ENCODE measurements around the gene MON1A.
"Not testable (repeated sequence)": the region's sequence is repeated elsewhere in the genome, so short reads cannot be mapped to it uniquely, and the experiment has no call there.

The MON1A gene

DNA sequence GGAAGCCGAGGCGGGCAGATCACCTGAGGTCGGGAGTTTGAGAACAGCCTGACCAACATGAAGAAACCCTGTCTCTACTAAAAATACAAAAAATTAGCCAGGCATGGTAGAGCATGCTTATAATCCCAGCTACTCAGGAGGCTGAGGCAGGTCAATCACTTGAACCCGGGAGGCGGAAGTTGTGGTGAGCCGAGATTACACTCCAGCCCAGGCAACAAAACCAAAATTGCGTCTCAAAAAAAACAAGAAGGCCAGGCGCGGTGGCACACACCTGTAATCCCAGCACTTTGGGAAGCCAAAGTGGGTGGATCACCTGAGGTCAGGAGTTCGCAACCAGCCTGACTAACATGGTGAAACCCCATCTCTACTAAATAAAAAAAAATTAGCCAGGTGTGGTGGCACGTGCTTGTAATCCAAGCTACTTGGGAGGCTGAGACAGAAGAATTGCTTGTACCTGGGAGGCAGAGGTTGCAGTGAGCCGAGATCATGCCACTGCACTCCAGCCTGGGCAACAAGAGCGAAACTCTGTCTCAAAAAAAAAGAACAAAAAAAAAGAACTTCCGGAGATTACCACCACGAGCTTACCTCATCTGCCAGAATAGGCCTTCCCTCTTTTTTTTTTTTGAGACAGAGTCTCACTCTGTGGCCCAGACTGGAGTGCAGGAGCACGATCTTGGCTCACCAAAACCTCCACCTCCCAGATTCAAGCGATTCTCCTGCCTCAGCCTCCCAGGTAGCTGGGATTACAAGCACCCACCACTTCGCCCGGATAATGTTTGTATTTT is 11.6 kb downstream of the MON1A start:
- not testable (repeated sequence) for DNase-seq (ENCODE audit: low read depth)

DNA sequence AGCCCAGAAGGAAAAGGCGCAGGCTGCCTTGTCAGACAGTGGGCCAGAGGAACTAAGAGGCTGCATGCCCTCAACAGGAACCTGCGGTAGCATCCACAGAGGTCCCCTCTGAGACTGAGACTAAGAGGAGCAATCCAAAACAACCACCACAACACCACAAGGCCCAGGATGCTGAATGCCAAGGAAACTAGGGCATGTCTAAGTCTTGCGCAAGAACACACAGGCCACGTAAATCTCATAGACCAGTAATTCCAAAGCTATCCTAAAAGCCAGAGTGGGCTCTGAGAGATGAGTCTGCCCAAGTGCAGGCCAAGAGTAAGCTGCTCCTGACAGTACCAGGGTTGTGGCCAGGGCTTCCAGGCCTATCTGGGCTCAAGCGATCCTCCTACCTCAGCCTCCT is 12.9 kb downstream of the MON1A start:
- DNase-seq (ENCODE audit: low read depth) = peak; percentile 51

DNA sequence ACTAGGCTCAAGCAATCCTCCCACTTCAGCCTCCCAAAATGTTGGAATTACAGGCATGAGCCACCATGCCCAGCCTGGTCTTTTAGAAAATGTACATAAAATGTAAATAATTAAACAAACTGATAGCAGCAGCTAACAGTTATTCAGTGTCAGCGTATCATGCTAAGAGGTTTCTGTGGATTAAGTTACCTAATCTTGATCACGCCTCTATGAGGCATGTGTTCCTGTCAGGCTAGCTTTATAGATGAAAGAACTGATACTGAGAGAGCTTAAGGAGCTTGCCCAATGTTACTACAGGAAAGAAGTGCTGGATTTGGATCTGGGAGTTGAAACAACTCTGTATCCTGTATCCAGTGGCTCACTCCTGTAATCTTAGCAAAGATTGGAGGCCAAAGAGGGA is 14.7 kb downstream of the MON1A start:
- no peak for DNase-seq (ENCODE audit: low read depth)

DNA sequence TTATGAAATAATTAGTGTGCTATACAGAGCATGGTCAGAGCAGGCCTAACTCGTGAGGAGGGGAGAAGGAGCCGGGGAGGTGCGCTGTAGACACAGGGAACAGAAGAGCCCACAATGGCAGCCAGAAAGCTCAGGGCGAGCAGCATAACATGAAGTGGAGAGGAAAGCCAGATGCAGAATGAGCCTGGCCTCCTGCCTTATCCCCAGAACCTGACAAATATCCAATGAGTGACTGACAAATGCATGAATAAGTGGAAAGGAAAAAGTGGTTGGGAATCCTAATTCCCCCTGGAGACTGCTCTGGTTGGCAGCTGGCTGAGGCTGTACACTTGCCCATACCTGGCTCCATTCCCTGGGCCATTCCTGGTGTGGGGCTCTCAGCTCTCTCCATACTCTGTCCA is 16.7 kb downstream of the MON1A start:
- no peak for DNase-seq (ENCODE audit: low read depth)

DNA sequence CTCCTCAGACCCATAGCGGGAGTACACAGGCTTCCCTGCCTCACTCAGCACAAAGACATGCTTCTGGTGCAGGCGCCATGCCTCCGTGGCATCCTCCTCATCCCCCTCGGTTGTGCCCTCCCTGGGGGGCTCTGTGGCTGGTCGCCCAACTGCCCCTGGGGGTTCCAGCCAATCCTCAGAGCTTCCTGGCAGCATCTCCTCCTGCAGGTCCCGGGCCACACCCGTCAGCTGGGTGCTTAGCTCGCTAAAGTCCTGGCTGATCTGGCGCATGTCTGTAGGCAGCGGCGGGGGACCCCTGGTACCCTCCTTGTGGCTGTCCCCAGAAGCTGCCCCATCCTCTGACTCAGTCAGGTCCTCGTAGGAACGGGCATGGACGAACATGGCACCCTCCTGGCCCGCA is 18.0 kb downstream of the MON1A start:
- DNase-seq (ENCODE audit: low read depth) = no peak

DNA sequence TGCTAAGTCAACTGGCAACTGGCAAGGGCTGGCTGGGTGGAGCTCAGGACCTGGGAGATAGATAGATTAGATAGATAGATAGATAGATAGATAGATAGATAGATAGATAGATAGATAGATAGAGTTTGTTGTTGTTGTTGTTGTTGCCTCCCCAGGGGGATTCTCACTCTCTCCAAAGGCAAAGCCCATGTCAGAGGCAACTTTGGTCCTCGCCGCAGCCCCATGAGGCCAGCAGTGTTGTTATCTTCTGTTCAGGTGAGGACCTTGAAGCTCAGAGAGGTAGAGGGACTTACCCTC is 18.5 kb downstream of the MON1A start:
- no peak for DNase-seq (ENCODE audit: low read depth)

DNA sequence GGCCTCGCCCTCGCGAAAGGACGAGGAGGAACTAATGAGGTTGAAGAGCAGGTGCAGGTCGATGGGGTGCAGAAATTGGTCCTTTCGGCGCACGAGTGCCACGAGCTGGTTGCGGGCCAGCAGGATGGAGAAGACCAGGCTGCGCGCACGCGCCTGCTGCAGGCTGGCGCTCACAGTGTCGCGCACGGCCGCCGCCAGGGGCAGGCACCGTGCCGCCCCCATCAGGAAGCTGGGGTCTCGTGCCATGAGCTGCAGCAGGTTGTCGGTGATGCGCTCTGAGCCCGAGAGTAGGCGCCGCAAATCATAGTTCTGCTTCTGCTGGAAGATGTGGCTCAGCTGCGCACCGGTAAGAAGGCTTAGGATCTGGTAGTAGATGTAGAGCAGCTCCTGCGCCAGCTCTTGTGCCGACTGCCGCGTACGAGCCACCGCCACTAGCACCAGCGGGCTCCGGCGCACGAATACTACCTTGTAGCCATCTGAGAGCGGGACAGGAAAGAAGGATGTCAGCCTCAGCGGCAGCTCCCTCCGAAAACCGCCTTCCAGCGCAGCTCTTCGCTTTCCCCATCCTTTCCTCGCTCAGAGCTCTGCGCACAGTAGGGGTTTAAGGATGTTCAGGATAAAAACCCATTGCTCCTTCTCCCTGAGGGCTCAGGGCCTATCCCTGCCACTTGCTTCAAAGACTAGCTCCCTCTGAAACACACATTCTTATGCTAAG is 19.0 kb downstream of the MON1A start:
- no peak for DNase-seq (ENCODE audit: low read depth)

DNA sequence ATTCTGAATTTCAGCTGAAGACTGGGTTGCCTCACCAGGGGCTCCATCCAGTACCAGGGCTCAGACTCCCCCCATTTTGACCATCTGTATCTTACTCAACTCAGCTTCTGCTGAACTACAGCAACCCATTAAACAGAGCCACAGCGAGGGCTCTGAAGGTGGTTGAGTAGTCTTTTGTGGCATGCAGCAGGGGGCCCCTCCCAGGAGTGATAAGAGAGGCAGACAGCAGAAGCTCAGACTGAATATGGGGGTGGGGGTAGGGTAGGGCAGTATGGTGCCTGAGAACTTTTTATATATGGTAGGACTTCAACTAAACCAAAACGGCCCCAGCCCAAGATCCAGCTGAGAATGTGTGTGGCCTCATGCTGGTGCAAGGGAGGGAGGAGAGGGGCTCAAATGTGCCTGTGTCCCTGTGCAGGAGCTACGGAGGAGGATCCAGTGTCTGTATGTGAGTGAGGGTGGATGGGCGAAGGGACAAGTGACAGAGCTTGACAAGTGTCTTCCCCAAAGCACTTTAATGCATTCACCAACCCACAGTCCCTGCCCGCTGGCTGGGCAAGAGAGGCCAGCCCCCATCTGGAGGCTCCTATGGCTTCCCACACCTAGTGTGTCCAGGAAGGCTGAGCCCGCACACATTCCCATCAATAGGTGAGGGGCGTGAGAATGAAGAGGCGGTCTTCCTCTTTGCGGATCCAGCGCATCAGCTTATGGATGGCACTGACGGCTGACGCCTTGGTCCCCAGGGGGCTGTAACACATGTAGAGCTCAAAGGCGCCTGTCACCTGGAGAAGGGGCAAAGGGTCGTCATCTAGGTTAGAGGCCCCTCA is 21.0 kb downstream of the MON1A start:
- DNase-seq (ENCODE audit: low read depth) = no peak

DNA sequence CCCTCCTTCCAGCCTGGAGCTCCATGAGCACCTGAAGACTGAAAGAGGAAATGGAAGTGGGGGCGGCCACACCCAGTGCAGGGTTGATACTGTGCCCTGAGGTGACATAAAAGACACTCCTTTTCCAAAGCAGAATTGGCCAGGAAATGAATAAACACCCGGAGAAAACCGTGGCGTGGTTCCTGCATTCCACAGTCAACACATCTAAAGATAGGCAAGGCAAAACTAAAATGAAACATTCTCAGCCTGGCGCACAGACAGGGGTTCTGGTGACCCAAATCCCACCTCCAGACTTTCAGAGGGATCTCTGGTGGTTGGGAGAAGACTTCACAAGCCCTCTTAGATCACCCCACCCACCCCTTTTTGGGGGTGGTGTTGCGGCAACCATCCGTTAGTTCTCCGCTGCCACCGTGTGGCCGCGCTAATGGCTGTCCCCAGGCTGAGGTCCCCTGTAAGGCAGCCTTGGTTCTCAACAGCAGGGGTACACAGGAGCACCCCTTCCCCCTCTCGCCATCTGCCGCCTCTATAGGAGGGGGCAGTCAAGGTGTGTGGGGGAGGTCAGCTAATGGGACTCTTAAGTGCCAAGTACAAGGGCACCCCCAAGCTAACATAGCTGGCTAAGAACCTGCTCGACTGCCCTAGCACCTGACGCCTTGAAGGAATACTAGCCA is 23.4 kb downstream of the MON1A start:
- DNase-seq (ENCODE audit: low read depth) = peak; percentile 11

DNA sequence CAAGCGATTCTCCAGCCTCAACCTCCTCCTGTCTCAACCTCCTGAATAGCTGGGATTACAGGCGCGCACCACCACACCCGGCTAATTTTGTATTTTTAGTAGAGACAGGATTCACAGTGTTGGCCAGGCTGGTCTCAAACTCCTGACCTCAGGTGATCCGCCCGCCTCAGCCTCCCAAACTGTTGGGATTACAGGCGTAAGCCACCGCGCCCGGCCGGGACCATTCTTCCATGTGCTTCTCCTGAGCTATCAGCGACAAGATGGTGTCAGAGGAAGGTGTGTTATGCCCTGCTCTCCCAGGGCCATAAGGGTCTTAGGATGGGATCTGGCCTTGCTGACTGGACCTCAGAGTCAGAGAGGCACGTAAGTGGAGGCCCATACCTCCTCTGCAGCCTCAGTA is 25.2 kb downstream of the MON1A start:
- not testable (repeated sequence) for DNase-seq (ENCODE audit: low read depth)

DNA sequence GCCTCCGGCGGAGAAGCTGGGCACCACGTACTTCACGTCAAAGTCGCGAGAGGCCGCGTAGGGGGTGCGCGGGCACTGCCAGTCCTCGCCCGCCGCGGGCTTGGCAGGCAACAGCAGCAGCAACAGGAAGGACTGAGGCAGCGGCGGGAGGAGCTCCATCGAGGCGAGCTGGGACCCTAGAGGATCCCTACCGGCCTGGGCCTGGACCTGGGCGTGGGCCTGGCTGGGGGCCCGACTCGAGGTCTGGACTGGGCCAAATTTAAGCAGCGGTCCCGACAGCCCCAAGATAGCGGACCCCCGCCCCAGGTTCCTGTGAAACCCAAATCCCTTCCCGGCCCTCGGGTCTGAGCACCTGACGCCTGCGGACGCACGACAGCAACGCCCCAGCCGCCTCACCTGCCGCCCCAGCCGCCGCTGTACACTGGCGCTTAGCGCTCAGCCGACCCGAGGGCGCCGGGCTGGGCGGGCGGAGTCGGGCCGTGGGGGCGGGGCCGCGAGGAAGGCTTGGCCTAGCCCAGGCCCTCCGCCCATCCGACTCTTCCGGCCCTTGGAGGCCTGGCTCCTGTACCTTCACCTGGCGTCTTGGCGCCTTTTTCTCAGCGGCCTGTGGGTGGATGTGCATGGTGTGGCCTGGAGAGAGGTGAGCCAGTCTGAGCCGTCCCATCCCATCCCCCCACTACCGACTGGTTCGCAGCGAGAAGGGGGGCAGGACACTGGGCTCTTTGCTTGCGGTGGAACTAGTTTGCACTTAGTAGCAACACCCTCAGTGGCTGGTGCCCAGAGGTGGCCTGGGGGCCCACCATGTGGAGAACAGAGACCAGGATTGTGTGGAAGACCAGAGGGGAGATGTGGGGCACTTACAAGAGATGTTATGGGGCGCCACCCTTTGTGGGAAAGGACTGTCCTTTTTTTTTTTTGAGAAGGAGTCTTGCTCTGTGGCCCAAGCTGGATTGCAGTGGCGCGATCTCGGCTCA is 25.9 kb downstream of the MON1A start, which contains the start of gene MST1R:
Gene MST1R, minus strand, starts transcription at position 423 of the 974 bp plus-strand sequence. Its CDS starts 264 bp downstream, at position 159.
- no peak for DNase-seq (ENCODE audit: low read depth)

DNA sequence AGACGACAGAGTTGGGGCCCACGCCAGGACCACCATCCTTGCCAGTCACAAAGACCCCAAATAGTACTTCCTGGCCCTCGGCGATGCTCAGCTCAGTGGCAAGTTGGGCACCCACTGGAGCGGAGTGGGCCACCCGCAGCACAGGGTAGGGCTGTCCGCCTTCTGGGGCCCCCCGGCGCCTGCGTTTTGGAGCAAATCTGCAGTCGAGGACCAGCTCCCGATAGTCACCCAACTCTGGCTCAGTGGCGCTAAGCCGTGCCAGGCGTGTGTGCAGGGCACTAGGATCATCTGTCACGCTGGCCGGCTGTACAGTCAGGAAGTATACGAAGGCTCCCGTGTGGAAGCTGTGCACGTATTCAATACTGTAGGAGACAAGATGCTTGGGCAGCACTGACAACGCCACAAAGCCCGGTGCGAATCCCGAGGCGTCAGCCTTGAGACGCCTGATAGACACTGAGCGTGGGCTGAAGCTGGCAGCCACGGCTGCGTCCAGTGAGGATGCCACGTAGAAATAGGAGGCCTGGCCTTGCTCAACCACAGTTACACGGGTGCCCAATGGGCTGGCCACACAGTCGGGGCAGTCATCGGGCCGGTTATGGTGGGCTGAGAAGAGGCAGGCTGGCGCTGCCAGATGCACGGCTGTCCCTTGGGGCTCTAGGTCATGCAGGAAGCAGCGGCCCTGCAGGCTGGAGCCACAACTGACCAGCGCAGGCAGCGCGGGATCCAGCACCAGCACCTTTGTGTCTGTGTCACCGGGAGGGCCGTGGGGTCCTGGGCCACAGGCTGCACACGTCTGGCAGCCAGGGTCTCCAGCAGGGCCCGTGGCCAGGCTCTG is 26.9 kb downstream of the MON1A start:
- no peak for DNase-seq (ENCODE audit: low read depth)

DNA sequence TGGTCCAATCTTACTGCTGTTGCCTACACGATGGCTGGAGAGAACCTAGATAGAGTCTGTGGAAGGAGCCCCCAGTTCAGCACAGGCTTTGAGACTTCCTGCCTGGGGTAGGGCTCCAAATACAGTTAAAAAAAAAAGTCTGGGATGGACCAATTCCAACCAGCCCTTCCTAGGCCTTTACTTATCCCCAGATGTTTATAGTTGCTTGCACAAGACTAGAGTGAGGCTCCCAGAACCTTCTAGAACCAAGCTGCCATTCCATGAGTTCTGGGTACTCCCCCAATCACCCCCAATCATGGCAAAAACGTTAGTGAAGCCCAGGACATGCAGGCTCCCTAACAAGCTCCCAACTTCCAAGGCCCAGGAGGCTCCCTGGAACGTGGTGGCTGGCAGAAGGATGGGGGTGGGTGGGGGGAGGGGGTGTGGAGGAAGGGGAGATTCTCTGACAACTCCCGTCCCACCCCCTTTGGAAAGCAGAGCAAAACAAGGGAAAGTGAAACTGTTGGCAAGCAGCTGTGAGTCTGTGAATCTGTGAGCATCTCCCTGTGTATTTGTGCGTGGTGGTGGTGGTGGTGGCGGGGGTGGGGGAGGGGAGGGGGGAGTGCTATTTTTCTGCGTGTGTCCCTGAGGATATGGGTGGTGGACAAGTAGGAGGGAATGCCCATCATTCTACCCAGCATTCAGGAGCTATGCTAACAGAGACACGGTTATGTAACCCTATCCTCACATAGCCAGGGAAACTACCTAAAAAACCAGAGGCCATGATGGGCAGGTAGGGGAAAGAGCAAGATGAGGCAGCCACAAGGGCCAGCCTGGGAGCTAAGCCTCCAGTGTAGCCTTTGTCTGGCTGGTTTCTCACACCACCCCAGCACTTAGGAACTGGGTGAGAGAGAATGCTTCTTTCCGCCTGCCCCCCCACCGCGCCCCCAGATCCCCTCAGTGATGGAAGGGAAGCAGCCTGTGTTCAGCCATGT is 28.0 kb downstream of the MON1A start:
- DNase-seq (ENCODE audit: low read depth) = peak; percentile 8

DNA sequence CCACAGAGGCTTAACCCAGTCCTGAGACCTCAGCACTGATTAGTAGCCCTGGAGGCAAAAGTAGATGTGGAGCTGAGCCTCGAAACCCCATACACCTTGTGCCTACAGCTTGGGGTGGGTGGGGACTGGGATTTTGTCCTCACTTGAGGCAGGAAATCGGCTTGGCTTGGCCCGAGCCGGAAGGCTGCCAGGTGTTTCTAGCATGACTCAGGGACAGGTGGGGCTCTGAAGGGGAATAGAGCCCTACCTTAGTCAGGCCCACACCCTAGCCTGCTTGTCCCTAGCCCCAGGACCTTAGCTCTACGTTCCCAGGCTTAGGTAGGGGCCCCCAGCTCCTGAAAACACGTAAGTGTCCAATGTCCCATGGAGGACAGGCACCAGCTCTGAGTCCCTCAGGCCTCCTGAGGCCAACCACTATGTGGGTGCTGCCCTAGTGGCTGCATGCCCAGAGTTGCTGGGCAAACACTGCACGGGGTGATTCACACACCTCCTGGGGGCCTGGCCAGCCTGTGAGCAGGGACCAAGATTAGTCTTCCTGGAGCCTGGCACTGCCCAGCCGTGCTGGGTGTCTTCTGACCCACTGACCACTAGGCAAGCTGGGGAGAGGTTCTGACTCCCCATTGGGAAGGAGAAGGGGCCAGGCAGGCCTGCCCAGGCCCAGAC is 29.0 kb downstream of the MON1A start:
- peak; percentile 16 for DNase-seq (ENCODE audit: low read depth)

DNA sequence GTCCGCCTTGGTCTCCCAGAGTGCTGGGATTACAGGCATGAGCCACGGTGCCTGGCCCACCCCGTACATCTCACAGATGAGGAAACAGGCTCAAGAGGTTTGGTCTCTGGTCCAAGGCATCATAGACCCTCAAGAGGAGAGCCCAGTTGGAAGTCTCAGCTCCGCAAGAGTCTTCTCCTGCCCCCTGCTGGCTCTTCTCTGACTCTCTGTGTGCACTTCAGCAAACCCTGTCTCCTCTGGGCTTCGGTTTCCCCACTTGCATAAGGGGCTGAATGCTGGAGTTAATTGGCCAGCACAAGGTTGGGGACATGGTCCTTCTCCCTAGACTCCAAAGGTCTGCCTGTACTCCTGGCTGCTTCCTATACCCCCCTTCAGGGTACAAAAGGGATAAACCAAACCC is 29.8 kb downstream of the MON1A start:
- no peak for DNase-seq (ENCODE audit: low read depth)

DNA sequence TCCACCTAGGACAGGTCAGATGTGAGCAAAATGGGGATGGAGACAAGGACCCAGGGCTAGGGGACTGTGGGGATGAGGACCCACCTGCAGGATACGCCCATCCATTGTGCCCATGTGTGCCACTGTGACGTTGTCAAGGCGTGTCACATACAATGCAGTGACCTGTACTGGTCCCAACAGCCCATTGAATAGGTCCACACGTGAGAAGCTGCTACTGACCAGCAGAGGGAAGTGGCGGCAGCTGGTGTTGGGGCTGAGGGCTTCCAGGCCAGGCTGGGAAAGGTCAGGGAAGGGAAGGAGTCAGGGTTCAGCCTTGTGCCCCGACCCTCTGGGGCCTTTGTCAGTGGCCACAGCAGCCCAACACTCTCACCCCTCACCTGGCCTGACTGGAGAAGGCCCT is 30.6 kb downstream of the MON1A start:
- DNase-seq (ENCODE audit: low read depth) = no peak

DNA sequence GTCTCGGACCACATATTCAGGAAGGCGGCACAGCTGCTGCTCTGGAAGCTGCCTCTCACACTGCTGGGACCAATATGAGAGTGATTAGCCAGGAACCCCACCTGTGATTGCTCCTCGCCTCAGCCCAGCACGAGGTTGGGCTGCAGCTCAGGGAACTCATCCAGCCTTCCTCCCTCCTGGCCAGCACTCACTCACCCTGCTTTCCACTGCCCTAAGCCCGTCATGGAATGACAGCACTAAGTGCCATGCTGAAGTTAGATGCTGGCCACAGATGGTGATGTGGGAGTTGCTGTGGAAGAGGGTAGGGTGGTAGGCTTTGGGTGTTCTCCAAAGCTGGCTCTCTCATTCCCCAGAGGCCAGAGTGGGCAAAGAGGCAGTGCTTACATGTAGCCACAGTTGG is 33.3 kb downstream of the MON1A start:
- no peak for DNase-seq (ENCODE audit: low read depth)

DNA sequence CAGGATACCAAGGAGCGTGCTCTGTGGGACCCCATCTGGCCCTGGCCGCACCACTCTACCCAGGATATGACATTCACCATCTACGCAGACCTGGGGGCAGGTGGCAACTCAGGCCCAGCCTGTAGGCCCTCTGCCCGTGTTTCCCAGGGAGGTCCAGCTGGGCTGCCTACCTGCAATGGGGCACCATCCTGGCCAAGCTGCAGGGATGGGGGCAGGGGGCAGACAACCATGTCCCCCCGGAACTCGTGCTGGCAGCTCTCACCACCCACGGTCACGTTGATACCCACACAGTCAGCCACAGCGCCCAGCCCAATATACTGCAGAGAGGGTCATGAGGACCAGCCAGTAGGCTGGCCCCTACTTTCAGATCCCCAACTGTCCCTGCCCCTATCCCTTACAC is 33.8 kb downstream of the MON1A start:
- no peak for DNase-seq (ENCODE audit: low read depth)

All from GM04503 (cell line).